H1 (cell line): ENCODE results near the gene KCNQ1. TPM values are rescaled to one million over a fixed set of nuclear protein-coding genes. Genes with fewer than 3 reads are reported as not detected.

ENCODE experiments used
- CHD7 ChIP-seq: fragments of 300-600 bp; sonication (generic); IDR thresholded peaks from 2 replicates; pipeline ENCODE4 v1.7.1; 2012; ENCODE audit warnings: low read length, moderate library complexity, mild to moderate bottlenecking, inconsistent platforms; ENCODE audit not compliant: insufficient replicate concordance
- RXRA ChIP-seq: IDR thresholded peaks from 2 replicates; pipeline ENCODE4 v1.6.1; 2011; ENCODE audit warnings: low read depth, mild to moderate bottlenecking, low read length, moderate library complexity; ENCODE audit not compliant: insufficient read depth
- SRF ChIP-seq: IDR thresholded peaks from 2 replicates; pipeline ENCODE4 v1.6.1; 2011; ENCODE audit warnings: mild to moderate bottlenecking, low read depth, low read length, moderate library complexity
- TBP ChIP-seq: IDR thresholded peaks from 2 replicates; pipeline ENCODE4 v1.6.1; 2011; ENCODE audit warnings: low read depth, low read length, improper control_type of control experiment
- polyA plus RNA-seq, 7 experiments: library from polyadenylated mRNA; depleted of rRNA in 3 of 7; stranded (reverse) in 5 of 7; unstranded in 2 of 7; fragments of >200 nt in 5 of 7; fragments of 200-250 nt in 2 of 7; gene quantifications; 1 replicate in 5 of 7; 2 replicates in 1 of 7; 4 replicates in 1 of 7; pipeline versions ENCODE4 v1.2.1 to v1.2.3, GENCODE V29; 2011 to 2013; ENCODE audit warnings: missing spikeins in 2 of 7, mixed read lengths in 2 of 7
- total RNA-seq: library from RNA; stranded (reverse); fragmentation: NEBNext Ultra II Directional; extraction: Animal tissue kit (Norgen Biotek cat#: 25700); gene quantifications from 2 replicates; pipeline ENCODE4 v1.2.1, GENCODE V29; 2021

The KCNQ1 gene
- total and polyA plus RNA-seq, 2 of the 8 experiments (the other 6 are each of a cell fraction or from before 2014, with no cell fraction given) = 1.9 to 2.0 TPM

GRCh38 chr11:2516276-2517015 is 71.6 kb downstream of the KCNQ1 start (continued):
- TF ChIP-seq RXRA = no peak
- TF ChIP-seq SRF = no peak
- no peak for TF ChIP-seq CHD7
- no peak for TF ChIP-seq TBP
